Stimulated activated CD8-positive, alpha-beta memory T cell treated with anti-CD3 and anti-CD28 coated beads, Interleukin-2, amount 100 ng/mL, for 1 hour (primary cell): ENCODE measurements around the gene ITIH2.
A peak's percentile ranks its signal among the peaks of the same experiment; 100 is the strongest.
"Not testable (repeated sequence)": the region's sequence is repeated elsewhere in the genome, so short reads cannot be mapped to it uniquely, and the experiment has no call there.

ENCODE experiments used
- DNase-seq, 2 donors: peaks; one replicate each; pipeline ENCODE4 v3.0.0-alpha.2; 2020; ENCODE audit warnings: low read depth in 2 of 2

ITIH2 gene

DNA sequence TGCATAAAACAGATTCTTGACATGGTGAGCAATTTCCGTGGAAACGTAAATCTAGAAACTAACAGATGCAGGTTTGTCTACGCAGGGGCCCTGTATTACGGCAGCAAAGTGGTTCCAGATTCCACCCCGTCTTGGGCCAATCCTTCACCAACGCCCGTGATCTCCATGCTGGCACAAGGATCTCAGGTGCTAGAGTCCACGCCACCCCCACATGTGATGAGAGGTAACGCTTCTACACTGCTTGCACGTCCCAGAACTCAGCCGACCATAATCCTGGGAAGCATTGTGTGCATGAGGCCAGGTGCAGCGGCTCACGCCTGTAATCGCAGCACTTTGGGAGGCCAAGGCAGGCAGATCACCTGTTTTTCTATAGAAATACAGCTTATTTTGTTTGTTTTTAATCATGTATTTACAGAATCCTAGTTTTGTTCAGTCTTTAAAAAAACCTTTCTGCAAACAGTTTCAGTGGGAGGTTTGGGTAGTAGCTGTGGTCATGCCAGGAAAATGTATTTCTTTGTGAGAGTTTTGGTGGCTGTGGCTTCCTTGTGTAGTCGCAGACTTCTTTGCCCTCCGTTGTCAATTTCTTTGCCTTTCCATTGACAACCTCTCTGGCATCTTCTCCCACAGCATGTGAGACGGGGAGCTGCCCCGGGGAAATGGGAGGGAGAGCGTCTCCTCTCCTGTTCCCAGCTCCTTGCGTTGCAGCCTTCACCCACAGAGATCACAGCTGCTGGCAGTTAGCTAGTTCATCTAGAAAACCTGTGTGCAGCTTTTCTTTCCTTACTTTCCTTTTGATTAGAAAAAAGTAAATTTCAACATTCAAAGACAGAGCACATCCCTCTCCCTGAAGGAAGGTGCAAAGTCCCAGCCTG, 35.7 kb downstream of the ITIH2 start:
- no peak for DNase-seq

DNA sequence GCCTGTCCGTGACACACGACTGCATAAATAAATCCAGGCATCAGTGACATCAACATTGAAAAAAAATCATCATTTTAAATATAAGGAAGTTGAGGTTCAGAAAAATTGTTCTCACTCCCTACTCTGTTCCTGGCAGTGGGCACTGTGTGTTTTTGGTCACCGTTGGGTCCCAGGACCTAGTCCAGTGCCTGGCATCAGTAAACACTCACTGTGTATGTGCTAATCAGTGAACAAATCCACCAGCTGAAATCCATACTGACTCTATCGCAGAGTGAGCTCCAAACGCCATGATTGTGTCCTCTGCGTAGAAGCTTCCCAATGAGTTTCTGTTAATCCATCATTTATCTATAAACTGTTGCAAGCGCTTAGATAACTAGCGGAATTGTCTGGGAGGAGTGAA, 41.2 kb downstream of the ITIH2 start:
- no peak for DNase-seq

DNA sequence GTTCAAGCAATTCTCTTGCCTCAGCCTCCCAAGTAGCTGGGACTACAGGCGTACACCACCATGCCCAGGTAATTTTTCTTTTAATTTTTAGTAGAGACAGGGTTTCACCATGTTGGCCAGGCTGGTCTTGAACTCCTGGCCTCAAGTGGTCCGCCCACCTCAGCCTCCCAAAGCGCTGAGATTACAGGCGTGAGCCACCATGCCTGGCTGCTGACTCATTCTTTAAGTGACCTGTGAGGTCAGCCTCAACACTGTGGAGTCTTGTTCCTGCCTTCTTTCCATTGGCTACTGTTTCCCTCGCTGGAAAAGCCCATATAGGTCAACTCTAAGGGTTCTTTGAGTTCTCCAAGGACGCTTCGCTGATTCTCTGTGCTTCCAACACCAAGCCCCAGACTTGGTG, 45.5 kb downstream of the ITIH2 start:
- not testable (repeated sequence) for DNase-seq

DNA sequence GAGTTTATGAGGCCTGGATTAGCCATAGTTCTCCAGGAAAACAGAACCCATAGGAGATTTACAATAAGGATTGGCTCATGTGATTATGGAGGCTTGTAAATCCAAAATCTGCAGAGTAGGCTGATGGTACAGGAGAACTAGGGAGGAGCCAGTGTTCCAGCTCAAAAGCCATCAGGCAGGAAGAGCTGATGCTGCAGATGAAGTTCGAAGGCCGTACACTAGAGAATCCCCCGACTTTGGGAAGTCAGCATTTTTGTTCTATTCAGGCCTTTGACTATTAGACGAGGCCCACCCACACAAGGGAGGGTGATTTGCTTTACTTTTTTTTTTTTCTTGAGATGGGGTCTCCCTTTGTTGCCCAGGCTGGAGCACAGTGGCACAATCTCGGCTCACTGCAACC, 47.1 kb downstream of the ITIH2 start:
- DNase-seq = no peak

DNA sequence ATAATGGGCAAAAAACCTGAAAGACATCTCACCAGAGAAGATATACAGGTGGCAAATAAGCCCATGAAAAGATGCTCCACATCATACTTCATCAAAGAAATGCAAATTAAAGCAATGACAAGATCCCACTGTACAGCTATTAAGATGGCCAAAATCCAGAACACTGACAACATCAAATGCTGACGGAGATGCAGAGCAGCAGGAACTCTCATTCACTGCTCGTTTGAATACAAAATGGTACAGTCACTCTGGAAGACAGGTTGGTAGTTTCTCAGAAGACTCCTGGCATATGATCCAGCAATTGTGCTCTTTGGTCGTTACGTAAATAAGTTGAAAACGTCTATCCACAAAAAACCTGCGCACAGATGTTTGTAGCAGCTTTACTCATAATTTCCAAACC, 49.1 kb downstream of the ITIH2 start:
- DNase-seq = no peak

DNA sequence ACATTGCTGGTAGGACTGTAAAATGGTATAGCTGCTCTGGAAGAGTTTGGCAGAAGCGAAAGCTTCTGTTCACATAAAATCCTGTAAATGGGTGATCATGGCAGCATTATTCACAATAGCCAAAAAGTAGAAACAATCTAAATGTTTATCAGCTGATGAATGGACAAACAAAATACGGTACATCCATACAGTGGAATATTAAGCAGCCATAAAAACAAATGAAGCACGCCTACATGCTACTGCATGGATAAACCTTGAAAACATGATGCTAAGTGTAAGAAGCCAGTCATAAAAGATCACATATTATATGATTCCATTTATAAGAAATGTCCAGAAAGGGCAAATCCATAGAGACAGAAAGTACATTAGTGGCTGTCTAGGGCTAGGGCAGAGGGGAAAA, 52.0 kb downstream of the ITIH2 start:
- no peak for DNase-seq

DNA sequence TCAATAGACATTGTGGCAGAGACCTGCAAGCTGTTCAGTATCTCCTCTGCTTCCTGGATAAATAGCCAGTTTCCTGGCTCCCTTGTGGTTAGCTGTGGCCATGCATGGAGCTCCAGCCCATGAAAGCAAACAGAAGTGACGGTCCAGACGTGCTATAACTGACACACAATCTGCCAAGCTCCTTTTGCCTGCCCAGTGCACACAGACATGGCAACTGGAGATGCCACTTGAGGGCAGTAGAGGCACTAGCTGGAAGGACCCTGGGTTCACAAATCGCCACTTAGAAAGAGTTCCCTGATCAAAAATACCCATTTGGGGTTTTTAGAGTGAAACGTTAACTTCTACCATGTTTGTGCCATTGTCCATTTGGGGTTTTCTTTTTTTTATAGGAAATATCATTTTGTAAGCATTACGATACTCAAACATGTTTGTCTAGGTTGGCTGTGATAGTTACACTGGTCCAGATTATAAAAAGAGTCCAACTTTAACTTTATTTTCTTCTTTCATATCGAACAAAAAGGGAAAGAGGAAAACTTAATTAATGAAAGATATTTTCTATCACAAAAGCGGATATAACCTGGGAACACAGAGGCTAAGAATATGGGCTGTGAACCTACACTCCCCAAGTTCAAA, 53.4 kb downstream of the ITIH2 start:
- no peak for DNase-seq

DNA sequence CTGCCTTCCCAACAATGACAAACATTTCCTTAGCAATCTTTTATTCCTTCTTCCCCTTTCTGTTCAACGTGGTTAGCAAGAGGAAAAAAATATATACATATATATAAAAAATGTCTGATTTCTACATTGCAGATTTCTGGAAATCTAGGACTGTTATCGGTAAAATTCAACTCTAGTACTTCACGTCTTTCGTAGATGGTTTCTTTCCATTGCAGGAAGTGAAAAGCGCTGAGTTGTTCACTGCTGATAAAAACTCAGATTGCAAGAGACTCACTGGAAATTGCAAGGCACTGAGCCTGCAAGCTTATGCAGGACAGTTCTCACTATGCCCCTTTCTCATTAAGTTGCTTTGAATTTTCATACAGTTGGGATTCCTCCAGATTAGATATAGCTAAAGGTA, 60.8 kb downstream of the ITIH2 start:
- DNase-seq = no peak

DNA sequence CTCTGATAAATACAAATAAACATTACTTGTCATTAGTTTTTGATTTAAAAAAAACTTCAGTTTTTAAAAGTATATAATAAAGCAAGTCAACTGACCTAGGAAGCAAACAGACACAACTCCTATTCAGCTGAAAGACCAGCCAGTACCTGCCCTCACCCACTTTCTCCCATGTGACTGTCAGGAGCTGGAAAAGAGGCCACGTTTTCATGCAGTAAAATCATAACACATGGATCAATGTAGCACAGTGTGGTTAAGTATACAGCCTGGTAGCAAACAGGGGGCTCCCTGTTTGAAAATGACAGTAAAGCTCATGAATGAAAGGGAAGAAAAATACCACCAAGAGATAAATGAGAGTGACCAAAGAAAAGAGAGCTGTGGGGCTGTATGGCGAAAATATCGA, 63.1 kb downstream of the ITIH2 start:
- DNase-seq = no peak

DNA sequence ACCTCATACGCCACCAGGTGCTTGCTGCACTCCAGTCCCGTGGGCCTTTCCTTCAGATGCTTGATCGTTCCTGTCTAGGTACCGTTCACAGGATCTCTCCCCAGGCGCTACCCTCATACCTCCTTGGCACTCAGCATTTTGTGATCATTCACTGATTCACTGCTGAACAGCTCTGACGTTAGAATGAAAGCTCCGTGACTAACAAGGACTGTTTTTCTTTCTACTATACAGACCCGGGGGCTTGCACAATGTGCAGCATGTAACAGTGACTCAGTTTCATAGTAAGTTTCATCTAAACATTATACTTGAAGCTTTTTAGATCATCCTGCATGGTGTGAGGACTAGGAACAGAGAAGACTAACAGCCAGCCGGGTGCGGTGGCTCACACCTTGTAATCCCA, 64.1 kb downstream of the ITIH2 start:
- DNase-seq = no peak

DNA sequence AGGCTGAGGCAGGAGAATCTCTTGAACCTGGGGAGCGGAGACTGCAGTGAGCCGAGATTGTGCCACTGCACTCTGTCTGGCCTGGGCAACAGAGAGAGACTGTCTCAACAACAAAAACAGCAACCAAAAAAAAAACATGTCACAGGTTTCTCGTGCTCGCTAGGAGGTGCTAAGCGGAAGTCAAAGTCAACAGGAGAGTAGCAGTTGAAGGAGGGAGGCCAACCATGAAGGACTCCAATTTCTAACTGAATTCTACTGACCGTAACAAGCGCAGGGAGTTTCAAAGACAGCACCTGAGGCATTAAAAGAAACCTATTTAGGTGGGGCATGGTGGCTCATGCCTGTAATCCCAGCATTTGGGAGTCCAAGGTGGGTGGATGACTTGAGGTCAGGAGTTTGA, 65.3 kb downstream of the ITIH2 start:
- no peak for DNase-seq

DNA sequence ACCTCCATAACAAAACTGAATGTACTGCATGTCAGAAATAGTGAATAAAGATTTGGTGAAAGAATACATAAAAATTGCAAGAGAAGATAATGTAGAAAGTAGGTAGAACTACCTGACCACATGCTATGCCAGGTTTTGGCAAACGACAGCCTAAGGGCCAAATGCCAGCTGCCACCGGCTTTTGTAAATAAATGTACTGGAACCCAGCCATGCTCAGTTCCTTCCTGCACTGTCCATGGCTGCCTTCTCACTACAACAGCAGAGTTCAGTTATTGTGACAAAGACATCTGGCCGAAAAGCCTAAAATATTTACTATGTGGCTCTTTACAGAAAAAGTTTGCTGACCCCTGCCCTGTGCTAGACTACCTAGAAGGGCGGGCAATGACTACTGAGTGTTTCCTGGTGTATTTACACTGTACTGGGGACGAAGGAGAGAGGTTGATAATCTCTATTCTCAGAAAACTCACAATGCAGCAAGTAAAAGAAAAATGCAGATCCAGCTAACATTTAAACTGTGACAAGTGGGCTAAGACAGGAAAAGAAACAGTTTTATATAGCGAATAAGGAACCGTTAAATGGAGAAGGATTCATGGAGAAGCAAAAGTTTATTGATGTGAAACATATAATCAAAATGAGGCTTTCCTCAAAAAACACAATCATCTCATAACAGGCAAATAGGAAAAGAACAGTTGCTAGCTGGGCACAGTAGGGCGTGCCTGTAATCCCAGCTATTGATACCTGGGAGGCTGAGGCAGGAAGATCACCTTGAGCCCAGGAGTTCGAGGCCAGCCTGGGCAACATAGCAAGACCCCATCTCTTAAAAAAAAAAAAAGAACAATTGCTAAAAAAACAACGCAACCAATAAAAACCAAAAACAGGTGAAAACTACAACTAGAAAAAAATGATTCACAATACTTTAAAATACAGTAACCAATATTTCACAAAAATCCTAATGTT, 71.0 kb downstream of the ITIH2 start:
- DNase-seq = no peak

DNA sequence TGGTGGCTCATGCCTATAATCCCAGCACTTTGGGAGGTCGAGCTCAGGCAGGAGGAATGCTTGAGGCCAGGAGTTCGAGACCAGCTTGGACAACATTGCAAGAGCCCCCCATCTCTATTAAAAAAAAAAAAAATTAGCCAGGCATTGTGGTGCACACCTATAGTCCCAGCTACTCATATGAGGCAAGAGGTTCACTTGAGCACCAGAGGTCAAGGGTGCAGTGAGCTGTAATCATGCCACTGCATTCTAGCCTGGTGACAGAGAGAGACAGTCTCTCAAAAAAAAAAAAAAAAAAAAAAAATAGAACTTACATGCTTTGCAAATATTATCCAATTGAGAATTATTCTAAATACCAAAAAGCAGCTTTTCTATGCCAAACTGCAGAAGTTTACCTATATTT, 73.7 kb downstream of the ITIH2 start:
- DNase-seq = no peak

DNA sequence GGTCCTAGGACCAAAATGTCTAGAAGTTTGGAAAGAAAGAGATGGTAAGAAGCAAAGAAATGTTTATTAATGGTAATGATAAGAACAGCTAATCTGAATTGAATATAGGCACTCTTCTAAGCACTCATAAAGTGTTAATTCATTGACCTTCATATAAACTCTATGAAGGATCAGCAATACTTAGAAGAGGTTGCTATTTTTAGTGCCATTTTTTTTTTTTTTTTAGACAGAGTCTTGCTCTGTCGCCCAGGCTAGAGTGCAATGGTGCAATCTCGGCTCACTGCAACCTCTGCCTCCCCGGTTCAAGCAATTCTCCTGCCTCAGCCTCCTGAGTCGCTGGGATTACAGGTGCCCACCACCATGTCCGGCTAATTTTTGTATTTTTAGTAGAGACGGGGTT, 79.1 kb downstream of the ITIH2 start:
- not testable (repeated sequence) for DNase-seq

DNA sequence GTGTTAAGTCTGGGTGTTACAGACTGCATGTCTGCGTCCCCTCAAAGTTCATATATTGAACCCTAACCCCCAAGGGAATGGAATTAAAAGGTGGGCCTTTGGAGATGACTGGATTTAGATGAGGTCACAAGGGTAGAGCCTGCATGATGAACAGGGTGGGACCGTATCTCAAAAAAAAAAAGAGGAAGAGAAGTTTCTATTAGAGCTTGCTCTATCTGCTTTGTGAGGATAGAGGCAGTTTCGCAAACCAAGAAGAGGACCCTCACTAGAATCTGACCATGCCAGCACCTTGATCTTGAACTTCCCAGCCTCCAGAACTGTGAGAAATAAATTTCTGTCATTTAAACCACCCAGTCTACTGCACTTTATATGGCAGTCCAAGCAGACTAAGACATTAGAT, 83.3 kb downstream of the ITIH2 start:
- DNase-seq = no peak

DNA sequence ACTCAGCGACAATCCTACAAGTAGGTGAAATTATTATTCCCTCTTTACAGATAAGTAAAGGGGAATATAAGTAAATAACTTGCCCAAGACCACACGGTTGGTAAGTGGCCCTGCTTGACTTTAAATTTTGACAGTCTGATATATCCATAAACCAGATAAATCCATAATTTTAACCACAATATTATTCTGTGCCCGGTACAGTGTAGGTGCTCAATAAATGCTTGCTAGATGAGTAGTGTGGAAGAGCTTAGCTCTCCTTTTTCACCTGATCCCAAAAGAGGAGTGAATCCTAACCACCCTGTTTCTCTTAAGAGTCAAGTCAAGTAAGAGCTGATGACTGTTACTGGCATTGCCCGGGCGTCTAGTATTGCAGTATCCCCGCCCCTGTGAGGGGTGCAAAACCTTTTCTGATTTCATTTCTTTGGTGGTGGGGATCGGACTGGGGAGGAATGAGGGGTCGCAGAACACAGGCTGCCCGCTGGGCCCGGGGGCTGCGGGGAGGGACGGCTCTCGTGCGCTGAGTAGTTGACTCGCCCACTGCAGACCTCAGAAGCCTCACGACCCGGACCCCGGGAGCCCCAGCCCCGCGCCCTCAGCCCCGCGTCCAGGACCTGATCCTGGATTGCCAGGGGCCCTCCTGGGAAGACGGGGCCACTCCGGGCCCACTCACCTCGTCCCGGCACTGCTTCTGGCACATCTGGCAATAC, 84.2 kb downstream of the ITIH2 start:
- no peak for DNase-seq

DNA sequence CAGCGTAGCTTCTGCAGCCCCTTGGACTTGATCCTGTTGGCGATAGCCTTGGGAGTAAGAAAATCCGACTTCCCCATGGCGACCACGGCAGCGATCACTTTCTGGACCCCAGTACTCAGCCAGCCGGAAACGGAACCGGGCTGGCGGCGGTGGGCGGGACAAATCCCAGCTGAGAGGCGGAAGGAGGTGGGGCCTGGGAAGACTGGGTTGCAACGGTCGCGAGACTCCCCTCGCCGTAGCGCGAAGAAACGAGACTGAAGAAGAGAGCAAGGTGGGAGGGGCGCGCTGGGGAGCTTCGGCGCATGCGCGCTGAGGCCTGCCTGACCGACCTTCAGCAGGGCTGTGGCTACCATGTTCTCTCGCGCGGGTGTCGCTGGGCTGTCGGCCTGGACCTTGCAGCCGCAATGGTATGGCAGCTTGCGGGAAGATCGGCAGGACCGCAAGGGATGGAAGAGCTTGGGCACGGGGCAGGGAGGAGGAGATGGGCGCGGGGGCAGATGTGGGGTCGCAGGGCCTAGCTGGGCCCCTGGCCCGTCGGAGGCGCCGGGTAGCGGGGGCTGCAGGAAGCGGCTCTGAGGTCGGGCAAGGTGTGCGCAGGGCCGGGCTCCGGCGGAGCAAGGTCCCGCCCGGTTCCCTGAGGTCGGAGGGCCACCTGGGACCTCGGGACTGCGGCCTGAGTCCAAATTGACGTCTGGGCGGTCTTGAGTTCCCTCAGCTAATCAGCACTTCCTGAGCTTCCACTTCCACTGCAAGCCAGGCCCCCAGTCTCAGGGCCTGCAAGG, 84.9 kb downstream of the ITIH2 start, which contains the start of the genes ATP5F1C and KIN:
ATP5F1C (plus strand) TSS at position 321 of the 782 bp plus-strand sequence; CDS start at position 352, 31 bp downstream.
KIN (minus strand) TSS at position 137 of the 782 bp plus-strand sequence; CDS start at position 77, 60 bp downstream.
- DNase-seq = peak; percentile 93 to 95

DNA sequence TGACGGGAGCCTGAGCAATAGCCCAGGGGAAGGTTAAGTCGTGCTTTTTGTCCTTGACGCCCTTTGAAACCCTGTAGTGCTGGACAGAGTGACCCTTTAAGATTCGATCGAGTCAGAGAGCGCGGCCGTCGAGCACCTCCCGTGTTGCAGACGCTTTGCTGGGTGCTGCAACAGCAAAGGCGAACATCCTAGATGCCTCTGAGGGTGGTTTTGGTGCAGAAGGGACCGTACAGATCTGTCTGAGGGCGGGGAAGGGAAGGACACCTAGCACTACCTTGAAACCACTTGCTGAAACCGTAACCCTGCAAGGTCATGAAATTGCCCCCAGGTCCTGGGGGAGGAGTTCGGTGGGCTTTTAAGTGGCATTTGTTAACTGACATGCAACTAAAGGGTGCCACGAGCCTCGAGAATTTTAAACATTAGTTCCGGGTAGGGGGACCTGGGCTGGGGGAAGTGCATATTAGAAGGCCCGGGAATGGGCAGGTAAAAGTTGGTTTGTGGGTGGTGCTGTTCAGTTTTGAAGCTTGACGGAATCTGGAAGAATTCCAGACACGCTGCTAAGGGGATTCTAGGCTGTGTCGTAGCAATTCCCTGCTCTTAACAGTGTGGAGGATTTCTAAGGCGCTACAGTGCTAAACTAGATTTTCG, 85.6 kb downstream of the ITIH2 start:
- no peak for DNase-seq

DNA sequence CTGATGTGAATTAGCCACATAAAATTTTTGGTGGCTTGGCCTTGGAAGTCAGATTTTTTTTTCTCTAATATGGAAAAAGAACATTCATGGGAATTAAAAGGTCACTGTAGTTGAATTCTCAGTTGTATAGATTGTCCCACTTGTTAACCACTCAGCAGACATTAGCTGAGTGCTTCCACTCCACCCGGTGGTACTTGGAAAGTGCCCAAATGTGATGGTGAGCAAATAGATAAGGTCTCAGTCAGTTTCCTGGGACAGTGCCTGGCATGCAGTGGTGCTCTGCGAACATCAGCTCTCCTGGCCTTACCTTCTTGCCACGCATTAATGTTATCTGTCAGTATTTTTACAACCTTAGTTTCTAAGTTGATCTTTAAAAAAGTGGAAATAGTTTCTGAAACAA, 86.3 kb downstream of the ITIH2 start:
- no peak for DNase-seq

DNA sequence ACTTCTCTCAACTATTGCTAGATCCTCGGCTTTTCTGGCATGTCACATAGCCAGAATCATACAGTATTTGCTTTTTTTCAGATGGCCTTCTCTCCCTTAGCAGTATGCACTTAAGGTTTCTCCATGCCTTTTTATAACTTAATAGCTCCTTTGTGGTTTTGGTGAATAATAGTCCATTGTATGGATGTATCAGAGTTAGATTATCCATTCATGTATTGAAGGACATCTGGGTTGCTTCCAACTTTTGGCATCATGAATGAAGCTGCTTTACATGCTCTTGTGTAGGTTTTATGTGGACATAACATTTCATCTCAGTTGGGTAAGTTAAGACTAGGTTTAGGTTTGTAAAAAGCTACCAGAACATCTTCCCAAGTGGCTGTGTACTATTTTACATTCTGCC, 89.4 kb downstream of the ITIH2 start:
- no peak for DNase-seq
